PFSK-1 (cell line): ENCODE data around the gene GHR.

Experiments used
- POLR2AphosphoS5 ChIP-seq: IDR thresholded peaks from 2 replicates; pipeline ENCODE4 v1.6.1; 2012; ENCODE audit warnings: low read depth, mild to moderate bottlenecking, control low read depth, low read length, moderate library complexity
- TAF1 ChIP-seq: IDR thresholded peaks from 2 replicates; pipeline ENCODE4 v1.6.1; 2012; ENCODE audit warnings: low read length, control low read depth, borderline replicate concordance; ENCODE audit not compliant: insufficient read depth
- TF ChIP-seq, protein P1 (sequence below), 2 experiments: IDR thresholded peaks; 2 replicates each; pipeline versions ENCODE4 v1.6.1 to v1.8.0; 2011 to 2012; ENCODE audit warnings: low read depth in 2 of 2, low read length in 2 of 2, control low read depth in 1 of 2, inconsistent platforms in 1 of 2, mild to moderate bottlenecking in 1 of 2, moderate library complexity in 1 of 2; ENCODE audit not compliant: insufficient read depth in 1 of 2

DNA sequence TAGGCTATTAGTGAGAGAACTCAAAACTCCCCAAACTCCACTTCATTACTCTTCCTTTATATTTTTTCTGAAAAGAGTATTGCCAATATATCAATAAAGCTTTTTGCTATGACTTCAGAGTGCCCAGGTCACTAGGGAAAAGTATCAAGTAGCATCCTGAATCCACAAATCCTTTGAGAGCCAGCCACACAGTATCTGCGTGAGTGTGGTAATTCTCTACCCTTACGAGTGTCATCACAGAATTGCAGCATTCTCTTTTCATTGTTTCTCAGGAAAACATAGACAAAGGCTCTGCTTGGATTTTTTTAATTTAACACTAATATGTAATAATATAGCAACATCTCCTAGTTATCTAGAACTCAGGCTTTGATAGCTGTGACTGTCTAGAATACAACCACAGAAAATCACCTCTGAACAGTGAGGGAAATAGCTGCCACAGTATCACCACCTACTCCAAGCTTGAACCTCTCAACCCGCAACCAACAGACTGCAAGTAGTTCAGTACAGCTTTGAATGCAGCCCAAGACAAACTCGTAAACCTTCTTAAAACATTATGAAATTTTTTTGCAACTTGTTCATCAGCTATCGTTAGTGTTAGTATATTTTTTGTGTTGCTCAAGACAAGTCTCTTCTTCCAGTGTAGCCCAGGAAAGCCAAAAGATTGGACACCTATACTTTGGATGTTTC is 254.1 kb downstream of the GHR start:
- TF ChIP-seq POLR2AphosphoS5 (no peak), TAF1 (no peak)
- TF ChIP-seq, protein P1, sequence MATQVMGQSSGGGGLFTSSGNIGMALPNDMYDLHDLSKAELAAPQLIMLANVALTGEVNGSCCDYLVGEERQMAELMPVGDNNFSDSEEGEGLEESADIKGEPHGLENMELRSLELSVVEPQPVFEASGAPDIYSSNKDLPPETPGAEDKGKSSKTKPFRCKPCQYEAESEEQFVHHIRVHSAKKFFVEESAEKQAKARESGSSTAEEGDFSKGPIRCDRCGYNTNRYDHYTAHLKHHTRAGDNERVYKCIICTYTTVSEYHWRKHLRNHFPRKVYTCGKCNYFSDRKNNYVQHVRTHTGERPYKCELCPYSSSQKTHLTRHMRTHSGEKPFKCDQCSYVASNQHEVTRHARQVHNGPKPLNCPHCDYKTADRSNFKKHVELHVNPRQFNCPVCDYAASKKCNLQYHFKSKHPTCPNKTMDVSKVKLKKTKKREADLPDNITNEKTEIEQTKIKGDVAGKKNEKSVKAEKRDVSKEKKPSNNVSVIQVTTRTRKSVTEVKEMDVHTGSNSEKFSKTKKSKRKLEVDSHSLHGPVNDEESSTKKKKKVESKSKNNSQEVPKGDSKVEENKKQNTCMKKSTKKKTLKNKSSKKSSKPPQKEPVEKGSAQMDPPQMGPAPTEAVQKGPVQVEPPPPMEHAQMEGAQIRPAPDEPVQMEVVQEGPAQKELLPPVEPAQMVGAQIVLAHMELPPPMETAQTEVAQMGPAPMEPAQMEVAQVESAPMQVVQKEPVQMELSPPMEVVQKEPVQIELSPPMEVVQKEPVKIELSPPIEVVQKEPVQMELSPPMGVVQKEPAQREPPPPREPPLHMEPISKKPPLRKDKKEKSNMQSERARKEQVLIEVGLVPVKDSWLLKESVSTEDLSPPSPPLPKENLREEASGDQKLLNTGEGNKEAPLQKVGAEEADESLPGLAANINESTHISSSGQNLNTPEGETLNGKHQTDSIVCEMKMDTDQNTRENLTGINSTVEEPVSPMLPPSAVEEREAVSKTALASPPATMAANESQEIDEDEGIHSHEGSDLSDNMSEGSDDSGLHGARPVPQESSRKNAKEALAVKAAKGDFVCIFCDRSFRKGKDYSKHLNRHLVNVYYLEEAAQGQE (IDR thresholded peaks at IDR 0.05; ENCODE audit: insufficient read depth in 1 of 2, low read depth in 2 of 2, low read length in 2 of 2) = no peak
